Measurements from ENCODE around the gene SLC6A11. TPM values are rescaled to one million over a fixed set of nuclear protein-coding genes. Genes with fewer than 3 reads are reported as not detected.

SLC6A11 gene
- total and polyA plus RNA-seq, 9 of the 15 experiments (the other 6 are each of a cell fraction or from before 2014, with no cell fraction given) = 0.04 TPM; not detected in 8

GRCh38 chr3:10939556-10939955 is 123.5 kb downstream of the SLC6A11 start (continued):
- no peak for TF ChIP-seq ZC3H8 (IDR thresholded peaks at IDR 0.05)
- no peak for TF ChIP-seq ZNF146 (CRISPR knock-in tag; IDR thresholded peaks at IDR 0.05; ENCODE audit: unreplicated experiment)
- TF ChIP-seq ZFP30 (CRISPR knock-in tag; IDR thresholded peaks at IDR 0.05; ENCODE audit: borderline replicate concordance) = no peak
- TF ChIP-seq RBFOX2 (IDR thresholded peaks at IDR 0.05; ENCODE audit: low read depth, low read length) = no peak
- no peak for TF ChIP-seq ZBTB34 (CRISPR knock-in tag; IDR thresholded peaks at IDR 0.05)

- H3K9me3 ChIP-seq (replicated peaks; ENCODE audit: control insufficient read depth, insufficient read depth, low read depth, low read length) = peaks cover 4% of the 10 kb centered on the region
- FAIRE-seq (no peak), DNase-seq (ENCODE audit: extremely low read depth in 1 of 4, low spot score in 3 of 4) (no peak), ATAC-seq (no peak)
- no peaks in the 10 kb centered on the region for H3K4me1 ChIP-seq (replicated peaks in 1 of 2; ENCODE audit: control insufficient read depth in 2 of 2, insufficient read depth in 2 of 2, low read length in 2 of 2)
- WGBS (ENCODE audit: insufficient coverage, low coverage, missing lambda C conversion rate) = 0% methylated on average over 12 of the region's 12 CpGs
- H4K20me1 ChIP-seq (replicated peaks; ENCODE audit: control insufficient read depth, insufficient read depth, low read length) = peaks cover 17% of the 10 kb centered on the region
- TF ChIP-seq ZFX (CRISPR knock-in tag; IDR thresholded peaks at IDR 0.05) (no peak), ZNF121 (CRISPR knock-in tag; conservative IDR thresholded peaks at IDR 0.05) (no peak), LCOR (CRISPR knock-in tag; IDR thresholded peaks at IDR 0.05) (no peak), BRF1 (IDR thresholded peaks at IDR 0.05; ENCODE audit: borderline replicate concordance, extremely low read depth, insufficient read length) (no peak)
- in situ Hi-C loops (cut with MboI) = no loop called here
- POLR2A ChIA-PET = interaction anchor here (0.5 kb wide), 1 partner anchor 600 kb away, joined by 3 read pairs; no protein-coding TSS in a partner anchor
- H2AFZ ChIP-seq (ENCODE audit: low read depth, low read length) = no peak overlapping the region
- no peak overlapping the region for H3K4me3 ChIP-seq
- peaks cover 0 to 15% of the 10 kb centered on the region in 2 experiments; a peak in 2 of 5 replicates for H3K27me3 ChIP-seq (ENCODE audit: control insufficient read depth in 2 of 2, insufficient read depth in 2 of 2, low read length in 2 of 2)
- intact Hi-C loops (cut with micrococcal nuclease) = no loop called here
- no peaks in the 10 kb centered on the region for H3K79me2 ChIP-seq (ENCODE audit: control insufficient read depth, insufficient read depth, low read length)
- no peak overlapping the region for H3K27ac ChIP-seq (ENCODE audit: extremely low read depth, low read depth, low read length)
- H3K36me3 ChIP-seq (ENCODE audit: control insufficient read depth, insufficient read depth, low read length) = no peaks in the 10 kb centered on the region
- H3K9me1 ChIP-seq (ENCODE audit: control insufficient read depth, insufficient read depth, low read length) = no peaks in the 10 kb centered on the region
- no peak overlapping the region for H3K4me2 ChIP-seq (ENCODE audit: insufficient read depth, low read length)
- CTCF ChIA-PET (ENCODE audit: low intra/inter-chr PET ratio) = no interaction called here
- no TSS peak for BruUV-seq (replicated peaks)
- no peak overlapping the region for H3K9ac ChIP-seq (ENCODE audit: insufficient read depth in 1 of 2, low read depth in 2 of 2, low read length in 2 of 2)
Measured at GRCh38 chr3:10940106-10940505, 124.1 kb downstream of the SLC6A11 start.

All from K562 (cell line).